ENCODE results near the gene DCLK3. TPM values are rescaled to one million over a fixed set of nuclear protein-coding genes. Genes with fewer than 3 reads are reported as not detected.

Gene DCLK3
- total and polyA plus RNA-seq, 2 donors (not counting 1 experiment from before 2014, with no cell fraction given) = not detected

- POLR2A ChIA-PET = no interaction called here
- Mint-ChIP-seq H3K27me3 (no peaks in the 10 kb centered on the region), H3K4me3 (no peak overlapping the region), H3K4me1 (no peaks in the 10 kb centered on the region), H3K9me3 (ENCODE audit: insufficient read depth) (no peaks in the 10 kb centered on the region), H3K27ac (no peak overlapping the region)
- CTCF ChIA-PET = no interaction called here
- Histone ChIP-seq H3K9ac (ENCODE audit: low read length) (no peak overlapping the region), H3K27ac (ENCODE audit: low read length in 2 of 2) (no peak overlapping the region), H3K4me2 (replicated peaks; ENCODE audit: low read depth, low read length, poor library complexity, severe bottlenecking) (no peak overlapping the region), H3K4me3 (ENCODE audit: control extremely low read depth in 1 of 5, extremely low read depth in 1 of 5, insufficient read depth in 1 of 5, low read depth in 2 of 5, low read length in 4 of 5) (no peak overlapping the region), H4K20me1 (ENCODE audit: control insufficient read depth, insufficient read depth, low read length, poor library complexity, severe bottlenecking) (no peaks in the 10 kb centered on the region), H3K9me3 (ENCODE audit: control extremely low read depth in 1 of 3, control insufficient read depth in 2 of 3, insufficient read depth in 1 of 3, low read length in 2 of 3) (no peaks in the 10 kb centered on the region), H3K4me1 (ENCODE audit: control insufficient read depth in 2 of 2, insufficient read depth in 2 of 2, low read length in 2 of 2) (no peaks in the 10 kb centered on the region), H3K36me3 (replicated peaks in 1 of 2; ENCODE audit: control extremely low read depth in 1 of 2, control insufficient read depth in 1 of 2, extremely low read depth in 1 of 2, insufficient read depth in 2 of 2, low read length in 1 of 2) (no peaks in the 10 kb centered on the region), H3K79me2 (ENCODE audit: control insufficient read depth, insufficient read depth, low read length) (no peaks in the 10 kb centered on the region), H3K27me3 (replicated peaks in 1 of 4; ENCODE audit: control extremely low read depth in 1 of 4, control insufficient read depth in 3 of 4, insufficient read depth in 4 of 4, low read length in 3 of 4) (peaks cover 0 to 2% (median 0%) of the 10 kb centered on the region in 4 experiments), H2AFZ (ENCODE audit: insufficient read depth, low read depth, low read length, poor library complexity, severe bottlenecking) (no peak overlapping the region)
- ATAC-seq (ENCODE audit: low read depth) = no peak
- 92% methylated on average over 1 of the region's 2 CpGs for WGBS (ENCODE audit: insufficient coverage)
- no peak for TF ChIP-seq EZH2 (IDR thresholded peaks at IDR 0.05; ENCODE audit: borderline replicate concordance, insufficient read depth, low read depth, low read length, poor library complexity, severe bottlenecking)
- TF ChIP-seq, protein P1, sequence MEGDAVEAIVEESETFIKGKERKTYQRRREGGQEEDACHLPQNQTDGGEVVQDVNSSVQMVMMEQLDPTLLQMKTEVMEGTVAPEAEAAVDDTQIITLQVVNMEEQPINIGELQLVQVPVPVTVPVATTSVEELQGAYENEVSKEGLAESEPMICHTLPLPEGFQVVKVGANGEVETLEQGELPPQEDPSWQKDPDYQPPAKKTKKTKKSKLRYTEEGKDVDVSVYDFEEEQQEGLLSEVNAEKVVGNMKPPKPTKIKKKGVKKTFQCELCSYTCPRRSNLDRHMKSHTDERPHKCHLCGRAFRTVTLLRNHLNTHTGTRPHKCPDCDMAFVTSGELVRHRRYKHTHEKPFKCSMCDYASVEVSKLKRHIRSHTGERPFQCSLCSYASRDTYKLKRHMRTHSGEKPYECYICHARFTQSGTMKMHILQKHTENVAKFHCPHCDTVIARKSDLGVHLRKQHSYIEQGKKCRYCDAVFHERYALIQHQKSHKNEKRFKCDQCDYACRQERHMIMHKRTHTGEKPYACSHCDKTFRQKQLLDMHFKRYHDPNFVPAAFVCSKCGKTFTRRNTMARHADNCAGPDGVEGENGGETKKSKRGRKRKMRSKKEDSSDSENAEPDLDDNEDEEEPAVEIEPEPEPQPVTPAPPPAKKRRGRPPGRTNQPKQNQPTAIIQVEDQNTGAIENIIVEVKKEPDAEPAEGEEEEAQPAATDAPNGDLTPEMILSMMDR (IDR thresholded peaks at IDR 0.05) = no peak
- intact Hi-C loops (cut with micrococcal nuclease) = no loop called here
- DNase-seq = no peak
Measured at GRCh38 chr3:36696799-36697198, 67.6 kb downstream of the DCLK3 start.

- Mint-ChIP-seq H3K9me3 (ENCODE audit: insufficient read depth) (no peaks in the 10 kb centered on the region), H3K4me1 (no peaks in the 10 kb centered on the region), H3K27me3 (no peaks in the 10 kb centered on the region), H3K27ac (no peak overlapping the region), H3K4me3 (no peak overlapping the region)
- Histone ChIP-seq H3K27ac (ENCODE audit: low read length in 2 of 2) (no peak overlapping the region), H3K9ac (ENCODE audit: low read length) (no peak overlapping the region), H3K36me3 (replicated peaks in 1 of 2; ENCODE audit: control extremely low read depth in 1 of 2, control insufficient read depth in 1 of 2, extremely low read depth in 1 of 2, insufficient read depth in 2 of 2, low read length in 1 of 2) (no peaks in the 10 kb centered on the region), H3K9me3 (ENCODE audit: control extremely low read depth in 1 of 3, control insufficient read depth in 2 of 3, insufficient read depth in 1 of 3, low read length in 2 of 3) (no peaks in the 10 kb centered on the region), H3K4me2 (replicated peaks; ENCODE audit: low read depth, low read length, poor library complexity, severe bottlenecking) (no peak overlapping the region), H3K27me3 (replicated peaks in 1 of 4; ENCODE audit: control extremely low read depth in 1 of 4, control insufficient read depth in 3 of 4, insufficient read depth in 4 of 4, low read length in 3 of 4) (peaks cover 0 to 2% (median 0%) of the 10 kb centered on the region in 4 experiments), H3K79me2 (ENCODE audit: control insufficient read depth, insufficient read depth, low read length) (no peaks in the 10 kb centered on the region), H4K20me1 (ENCODE audit: control insufficient read depth, insufficient read depth, low read length, poor library complexity, severe bottlenecking) (no peaks in the 10 kb centered on the region), H3K4me3 (ENCODE audit: control extremely low read depth in 1 of 5, extremely low read depth in 1 of 5, insufficient read depth in 1 of 5, low read depth in 2 of 5, low read length in 4 of 5) (no peak overlapping the region), H3K4me1 (ENCODE audit: control insufficient read depth in 2 of 2, insufficient read depth in 2 of 2, low read length in 2 of 2) (no peaks in the 10 kb centered on the region), H2AFZ (ENCODE audit: insufficient read depth, low read depth, low read length, poor library complexity, severe bottlenecking) (no peak overlapping the region)
- TF ChIP-seq, protein P1 (IDR thresholded peaks at IDR 0.05) = no peak
- no peak for TF ChIP-seq EZH2 (IDR thresholded peaks at IDR 0.05; ENCODE audit: borderline replicate concordance, insufficient read depth, low read depth, low read length, poor library complexity, severe bottlenecking)
- ATAC-seq (ENCODE audit: low read depth) (no peak), DNase-seq (no peak)
- intact Hi-C loops (cut with micrococcal nuclease) = no loop called here
- CTCF ChIA-PET = no interaction called here
- POLR2A ChIA-PET = no interaction called here
- no CpG with 5 or more reads among the region's 2 CpGs for WGBS (ENCODE audit: insufficient coverage)
Measured at GRCh38 chr3:36695769-36696137, 68.6 kb downstream of the DCLK3 start.

All from B cell (primary cell).